Fibroblast of the aortic adventitia (primary cell): Measurements from ENCODE around the gene ARMC9. TPM values are rescaled to one million over a fixed set of nuclear protein-coding genes. Genes with fewer than 3 reads are reported as not detected.

Experiments
- DNase-seq: peaks from one replicate; pipeline ENCODE4 v3.0.0-alpha.2; 2010; ENCODE audit warnings: low read depth
- H3K4me3 ChIP-seq: 2 replicates; pipeline ENCODE4 v1.5.1; 2011; ENCODE audit warnings: low read depth, mild to moderate bottlenecking, control low read depth, low read length, moderate library complexity
- total RNA-seq: library from RNA; depleted of rRNA; stranded (reverse); fragments of >200 nt; gene quantifications from 2 replicates; pipeline ENCODE4 v1.2.3, GENCODE V29; 2012; ENCODE audit warnings: low replicate concordance
- TF ChIP-seq, protein P1 (sequence below): IDR thresholded peaks from 2 replicates; pipeline ENCODE4 v1.5.1; 2011; ENCODE audit warnings: mild to moderate bottlenecking, low read length, control low read depth, inconsistent platforms; ENCODE audit not compliant: insufficient read depth

The ARMC9 gene
- total RNA-seq, 1 donor = 94.4 TPM

DNA sequence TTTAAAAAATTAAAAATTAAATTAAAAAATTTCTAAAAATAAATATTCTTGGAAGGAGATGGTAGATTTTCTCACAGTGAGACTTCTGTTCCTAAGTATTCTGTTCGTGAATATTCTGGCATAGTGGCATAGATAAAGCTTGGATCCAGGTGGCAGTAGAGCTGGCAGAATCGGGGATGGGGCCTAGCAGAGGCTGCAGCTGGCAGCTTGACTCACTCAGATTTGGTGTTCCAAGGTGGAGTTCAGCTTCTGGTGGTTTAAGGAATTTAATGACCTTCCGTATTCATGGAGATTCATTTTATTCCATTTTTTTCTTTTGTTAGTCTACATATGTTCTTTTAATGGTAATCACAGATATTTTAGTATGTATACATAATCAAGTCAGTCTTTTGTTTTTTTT, 19.9 kb downstream of the ARMC9 start:
- DNase-seq = no peak
- no peak overlapping the region for H3K4me3 ChIP-seq
- TF ChIP-seq, protein P1, sequence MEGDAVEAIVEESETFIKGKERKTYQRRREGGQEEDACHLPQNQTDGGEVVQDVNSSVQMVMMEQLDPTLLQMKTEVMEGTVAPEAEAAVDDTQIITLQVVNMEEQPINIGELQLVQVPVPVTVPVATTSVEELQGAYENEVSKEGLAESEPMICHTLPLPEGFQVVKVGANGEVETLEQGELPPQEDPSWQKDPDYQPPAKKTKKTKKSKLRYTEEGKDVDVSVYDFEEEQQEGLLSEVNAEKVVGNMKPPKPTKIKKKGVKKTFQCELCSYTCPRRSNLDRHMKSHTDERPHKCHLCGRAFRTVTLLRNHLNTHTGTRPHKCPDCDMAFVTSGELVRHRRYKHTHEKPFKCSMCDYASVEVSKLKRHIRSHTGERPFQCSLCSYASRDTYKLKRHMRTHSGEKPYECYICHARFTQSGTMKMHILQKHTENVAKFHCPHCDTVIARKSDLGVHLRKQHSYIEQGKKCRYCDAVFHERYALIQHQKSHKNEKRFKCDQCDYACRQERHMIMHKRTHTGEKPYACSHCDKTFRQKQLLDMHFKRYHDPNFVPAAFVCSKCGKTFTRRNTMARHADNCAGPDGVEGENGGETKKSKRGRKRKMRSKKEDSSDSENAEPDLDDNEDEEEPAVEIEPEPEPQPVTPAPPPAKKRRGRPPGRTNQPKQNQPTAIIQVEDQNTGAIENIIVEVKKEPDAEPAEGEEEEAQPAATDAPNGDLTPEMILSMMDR = no peak

DNA sequence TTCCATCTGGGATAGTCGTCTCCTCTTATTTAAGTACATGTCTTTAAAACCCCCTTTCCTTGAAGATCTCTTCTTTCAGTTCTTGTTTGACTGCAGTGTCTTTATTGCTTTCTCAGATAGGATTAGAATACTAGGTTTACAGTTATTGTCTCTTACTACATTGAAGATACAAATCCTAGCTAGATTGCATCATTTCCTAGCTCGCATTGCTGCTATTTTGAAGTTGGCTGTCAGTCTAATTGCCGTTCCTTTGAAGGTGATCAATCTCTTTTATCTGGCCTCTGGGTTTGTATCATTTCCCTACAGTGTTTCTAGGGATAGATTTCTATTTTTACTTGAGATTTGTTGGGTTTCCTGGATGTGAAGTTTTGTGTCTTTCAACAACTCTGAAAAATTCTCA, 20.9 kb downstream of the ARMC9 start:
- no peak overlapping the region for H3K4me3 ChIP-seq
- no peak for DNase-seq
- TF ChIP-seq, protein P1 = no peak

DNA sequence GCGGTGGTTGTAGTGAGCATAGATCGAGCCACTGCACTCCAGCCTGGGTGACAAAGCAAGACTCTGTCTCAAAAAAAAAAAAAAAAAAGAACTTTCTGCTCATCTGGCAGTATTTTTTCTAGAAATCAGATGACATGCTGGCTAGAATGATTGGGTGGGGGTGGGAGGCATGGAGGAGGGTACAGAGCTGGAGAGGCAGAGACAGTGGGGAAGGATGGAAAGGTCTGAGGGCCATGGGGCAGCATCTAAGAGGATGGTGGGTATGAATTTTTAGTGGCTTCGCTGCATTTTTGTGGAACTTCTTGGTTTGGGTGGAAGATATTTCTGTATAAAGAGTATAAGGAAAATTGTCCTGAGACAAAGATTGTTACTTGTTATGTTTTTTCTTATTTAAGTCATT, 23.3 kb downstream of the ARMC9 start:
- no peak for DNase-seq
- TF ChIP-seq, protein P1 = no peak
- no peak overlapping the region for H3K4me3 ChIP-seq

DNA sequence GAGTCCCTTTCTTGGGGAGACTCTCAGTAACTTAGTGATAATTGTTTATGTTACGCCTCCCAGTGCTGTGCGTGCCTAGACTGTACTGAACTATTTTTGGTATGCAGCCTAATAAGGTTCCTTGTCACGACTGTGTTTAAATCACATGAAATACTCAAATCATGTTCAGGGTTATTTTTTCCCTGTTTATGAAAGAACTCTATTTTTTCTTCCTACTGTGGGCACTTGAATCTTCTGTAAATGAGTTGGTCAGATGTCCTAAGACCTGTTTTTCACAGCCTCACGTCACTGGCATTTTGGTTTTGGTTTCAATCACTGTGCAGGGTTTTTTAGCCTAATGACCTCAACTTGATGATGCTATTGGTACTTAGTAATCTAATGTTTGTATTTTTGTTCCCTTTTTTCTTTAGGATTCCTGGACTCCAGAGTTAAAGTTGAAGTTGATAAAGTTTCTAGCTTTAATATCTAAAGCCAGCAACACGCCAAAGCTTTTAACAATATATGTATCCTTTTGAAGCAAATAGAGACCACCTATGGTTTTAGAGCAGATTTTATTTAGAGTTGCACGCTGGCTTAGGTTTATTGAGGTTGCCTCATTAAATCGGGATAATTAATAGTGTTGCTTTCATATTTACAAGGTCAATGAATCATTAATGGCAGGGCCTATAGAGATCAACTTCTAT, 24.0 kb downstream of the ARMC9 start:
- H3K4me3 ChIP-seq = no peak overlapping the region
- DNase-seq = peak; percentile 47
- TF ChIP-seq, protein P1 = no peak

DNA sequence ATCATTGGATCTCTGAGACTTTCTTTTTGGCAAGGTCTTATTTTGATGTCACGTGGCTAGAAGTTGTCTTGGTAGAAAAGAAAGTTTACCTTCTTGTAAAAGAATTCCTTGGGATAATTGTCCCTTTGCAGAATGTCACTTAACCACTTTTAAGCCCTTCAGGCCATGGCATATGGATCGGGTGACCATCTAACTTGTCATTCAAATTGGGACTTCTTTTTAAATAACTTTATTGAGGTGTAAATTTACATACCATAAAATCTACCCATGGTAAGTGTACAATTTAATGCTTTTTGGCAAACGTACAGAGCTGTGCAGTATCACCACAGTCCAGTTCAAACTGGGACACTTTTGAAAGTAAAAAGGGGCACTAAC, 24.6 kb downstream of the ARMC9 start:
- TF ChIP-seq, protein P1 = no peak
- DNase-seq = no peak
- H3K4me3 ChIP-seq = no peak overlapping the region

DNA sequence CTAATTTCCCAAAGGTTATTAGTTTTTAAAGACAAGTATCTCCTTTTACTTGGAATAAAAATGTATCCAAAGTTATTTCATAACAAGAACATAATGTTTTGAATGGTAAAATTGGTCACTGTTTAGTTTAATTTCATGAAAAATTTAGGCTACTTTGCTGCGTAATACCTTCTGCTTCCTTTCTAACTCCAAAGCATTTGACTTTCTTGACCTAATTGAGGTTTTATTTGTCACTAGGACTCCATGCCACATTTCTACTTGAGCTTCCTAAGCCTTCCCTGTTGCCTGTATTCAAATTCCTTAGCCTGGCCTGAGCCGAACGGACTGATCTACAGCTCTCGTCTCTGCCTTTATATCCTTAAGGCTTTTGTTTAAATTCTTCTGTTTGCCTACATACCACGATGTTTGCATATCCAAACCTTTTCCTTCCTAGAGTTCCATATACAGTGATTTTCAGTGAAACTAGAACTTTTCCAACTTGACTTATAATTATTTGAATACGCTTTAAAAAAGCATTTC, 25.1 kb downstream of the ARMC9 start:
- TF ChIP-seq, protein P1 = no peak
- DNase-seq = no peak
- H3K4me3 ChIP-seq = no peak overlapping the region
